K562 (cell line): Measurements from ENCODE around the gene A1BG. TPM values are rescaled to one million over a fixed set of nuclear protein-coding genes. Genes with fewer than 3 reads are reported as not detected.

ENCODE experiments used
- ATAC-seq: fragments of 200-7000 bp; cut with Tn5 transposase; 3 replicates; pipeline ENCODE4 v1.9.1; 2020; ENCODE audit warnings: moderate library complexity
- BruUV-seq: library from RNA; stranded (reverse); fragments of 400-500 nt; replicated peaks from 2 replicates; lab custom pipeline; 2021; lab: Mats Ljungman, UMichigan
- CTCF ChIA-PET: fragments of 300-600 bp; formaldehyde crosslinking; extraction: SDS; loops from one replicate; lab custom pipeline; 2021; ENCODE audit warnings: low intra/inter-chr PET ratio; lab: Yijun Ruan, JAX
- POLR2A ChIA-PET: fragments of 300-600, 350-650 bp; sonication (Branson Sonifier 250); formaldehyde crosslinking; extraction: SDS; loops from one replicate; lab custom pipeline; 2021; ENCODE audit warnings: antibody characterized with exemption, inconsistent platforms; lab: Yijun Ruan, JAX
- DNase-seq, 4 experiments: peaks; one replicate each; pipeline versions ENCODE4 v3.0.0 to v3.0.0-alpha.2; 2011 to 2018; ENCODE audit warnings: low spot score in 3 of 4, mixed read lengths in 3 of 4; ENCODE audit errors: extremely low read depth in 1 of 4
- FAIRE-seq: peaks from 2 replicates; lab custom pipeline; 2011; peaks lifted over from hg19 to GRCh38; lab: Jason Lieb, UNC
- H2AFZ ChIP-seq: 2 replicates; pipeline ENCODE4 v1.6.0; 2011; ENCODE audit warnings: low read depth, low read length, control low read depth, inconsistent platforms
- H3K27ac ChIP-seq: fragments of 200-600 bp; 3 replicates; pipeline ENCODE4 v1.8.0; 2011; ENCODE audit warnings: low read depth, mild to moderate bottlenecking, control low read depth, inconsistent platforms, low read length, moderate library complexity, mixed read lengths; ENCODE audit errors: extremely low read depth
- H3K27me3 ChIP-seq, 2 experiments: fragments of 300-600 bp in 1 of 2; 2 replicates in 1 of 2; 3 replicates in 1 of 2; pipeline versions ENCODE4 v1.6.0 to v1.8.0; 2011; ENCODE audit warnings: inconsistent platforms in 2 of 2, low read length in 2 of 2, mild to moderate bottlenecking in 1 of 2, mixed read lengths in 1 of 2, moderate library complexity in 1 of 2; ENCODE audit not compliant: control insufficient read depth in 2 of 2, insufficient read depth in 2 of 2
- H3K36me3 ChIP-seq: fragments of 300-600 bp; 3 replicates; pipeline ENCODE4 v1.8.0; 2011; ENCODE audit warnings: mild to moderate bottlenecking, low read length, inconsistent platforms; ENCODE audit not compliant: control insufficient read depth, insufficient read depth
- H3K4me1 ChIP-seq, 2 experiments: fragments of 200-600 bp in 1 of 2; replicated peaks in 1 of 2; 2 replicates in 1 of 2; 3 replicates in 1 of 2; pipeline versions ENCODE4 v1.5.1 to v1.8.0; 2011; ENCODE audit warnings: inconsistent platforms in 2 of 2, low read length in 2 of 2, mild to moderate bottlenecking in 1 of 2, mixed read lengths in 1 of 2, moderate library complexity in 1 of 2; ENCODE audit not compliant: control insufficient read depth in 2 of 2, insufficient read depth in 2 of 2
- H3K4me2 ChIP-seq: 2 replicates; pipeline ENCODE4 v1.6.1; 2011; ENCODE audit warnings: low read length, control low read depth, inconsistent platforms, mixed read lengths; ENCODE audit not compliant: insufficient read depth
- H3K4me3 ChIP-seq: fragments of 200-600 bp; sonication (generic), shearing (Covaris generic); 2 replicates; pipeline ENCODE4 v1.5.1; 2016; ENCODE audit warnings: control low read depth, inconsistent platforms
- H3K79me2 ChIP-seq: fragments of 200-600 bp; 3 replicates; pipeline ENCODE4 v1.8.0; 2011; ENCODE audit warnings: low read length, inconsistent platforms; ENCODE audit not compliant: control insufficient read depth, insufficient read depth
- H3K9ac ChIP-seq, 2 experiments: 2 replicates each; pipeline versions ENCODE4 v1.6.0 to v1.6.1; 2011; ENCODE audit warnings: low read depth in 2 of 2, low read length in 2 of 2, control low read depth in 1 of 2, inconsistent platforms in 1 of 2, mild to moderate bottlenecking in 1 of 2, mixed read lengths in 1 of 2; ENCODE audit not compliant: insufficient read depth in 1 of 2
- H3K9me1 ChIP-seq: one replicate; pipeline ENCODE4 v1.6.0; 2011; ENCODE audit warnings: inconsistent platforms, mild to moderate bottlenecking, low read length, moderate library complexity; ENCODE audit not compliant: control insufficient read depth, insufficient read depth
- H3K9me3 ChIP-seq: replicated peaks from 2 replicates; pipeline ENCODE4 v1.5.1; 2011; ENCODE audit warnings: low read depth, low read length, inconsistent platforms; ENCODE audit not compliant: control insufficient read depth, insufficient read depth
- H4K20me1 ChIP-seq: replicated peaks from 2 replicates; pipeline ENCODE4 v1.6.1; 2011; ENCODE audit warnings: low read length, inconsistent platforms, mixed read lengths; ENCODE audit not compliant: control insufficient read depth, insufficient read depth
- ASH1L ChIP-seq: fragments of 450-650 bp; IDR thresholded peaks from 2 replicates; pipeline ENCODE4 v1.6.1; 2018; ENCODE audit warnings: borderline replicate concordance, mild to moderate bottlenecking, low read depth; ENCODE audit not compliant: partially characterized antibody
- ATF7 ChIP-seq: fragments of 450-650 bp; IDR thresholded peaks from 2 replicates; pipeline ENCODE4 v1.7.1; 2014; ENCODE audit warnings: mild to moderate bottlenecking, moderate library complexity
- CBX2 ChIP-seq: fragments of 200-600 bp; sonication (generic); IDR thresholded peaks from one replicate; pipeline ENCODE4 v1.6.1; 2012; ENCODE audit warnings: mild to moderate bottlenecking, low read length, inconsistent platforms; ENCODE audit not compliant: insufficient read depth, poor library complexity, severe bottlenecking
- DACH1 ChIP-seq: fragments of 450-650 bp; IDR thresholded peaks from 2 replicates; pipeline ENCODE4 v1.6.1; 2018; ENCODE audit not compliant: partially characterized antibody
- MTA1 ChIP-seq: fragments of 450-650 bp; IDR thresholded peaks from 2 replicates; pipeline ENCODE4 v1.6.1; 2017; ENCODE audit warnings: borderline replicate concordance
- NFE2L1 ChIP-seq: fragments of 450-650 bp; IDR thresholded peaks from 2 replicates; pipeline ENCODE4 v1.6.1; 2016; ENCODE audit warnings: missing genetic modification characterization, low read depth, mild to moderate bottlenecking, missing compliant biosample characterization, moderate library complexity, borderline replicate concordance
- NFXL1 ChIP-seq: fragments of 450-650 bp; formaldehyde crosslinking; IDR thresholded peaks from 2 replicates; pipeline ENCODE4 v1.4.0; 2021; ENCODE audit warnings: mild to moderate bottlenecking
- NR2C1 ChIP-seq, 2 experiments: fragments of 450-650 bp; IDR thresholded peaks; 2 replicates each; pipeline ENCODE4 v1.6.1; 2017; ENCODE audit warnings: mild to moderate bottlenecking in 2 of 2, antibody characterized with exemption in 1 of 2, inconsistent platforms in 1 of 2, missing compliant biosample characterization in 1 of 2, missing genetic modification characterization in 1 of 2
- NRF1 ChIP-seq, 2 experiments: fragments of 450-650 bp; IDR thresholded peaks in 1 of 2; conservative IDR thresholded peaks in 1 of 2; 2 replicates each; pipeline ENCODE4 v1.6.1; 2014; ENCODE audit warnings: mild to moderate bottlenecking in 2 of 2
- PPARD ChIP-seq: fragments of 250-450 bp; sonication (Bioruptor Pico); IDR thresholded peaks from 2 replicates; pipeline ENCODE4 v1.8.0; 2022; ENCODE audit warnings: inconsistent platforms, mild to moderate bottlenecking, moderate library complexity
- RAD21 ChIP-seq, 2 experiments: fragments of 250-450 bp in 1 of 2; fragments of 450-650 bp in 1 of 2; sonication (Bioruptor Pico) in 1 of 2; formaldehyde crosslinking in 1 of 2; IDR thresholded peaks in 1 of 2; conservative IDR thresholded peaks in 1 of 2; 2 replicates each; pipeline versions ENCODE4 v1.4.0 to v1.8.0; 2020 to 2022; ENCODE audit warnings: mild to moderate bottlenecking in 2 of 2, moderate library complexity in 1 of 2
- RBM15 ChIP-seq: fragments of 200-400 bp; formaldehyde crosslinking; IDR thresholded peaks from 2 replicates; pipeline ENCODE4 v1.6.1; 2018; ENCODE audit warnings: mild to moderate bottlenecking, low read length, moderate library complexity; ENCODE audit not compliant: insufficient read depth
- RFX7 ChIP-seq: fragments of 250-450 bp; sonication (Bioruptor Pico); IDR thresholded peaks from 2 replicates; pipeline ENCODE4 v1.5.1; 2021; ENCODE audit warnings: mild to moderate bottlenecking
- SMAD2 ChIP-seq: fragments of 150-350 bp; IDR thresholded peaks from 2 replicates; pipeline ENCODE4 v1.6.1; 2014; ENCODE audit warnings: low read depth, mild to moderate bottlenecking, low read length
- TEAD1 ChIP-seq, 2 experiments: fragments of 450-650 bp in 1 of 2; sonication (generic) in 1 of 2; formaldehyde crosslinking; IDR thresholded peaks; 2 replicates each; pipeline versions ENCODE4 v1.4.0 to v1.8.0; 2020 to 2022; ENCODE audit warnings: mild to moderate bottlenecking in 2 of 2, missing genetic modification reagents in 1 of 2
- ZNF347 ChIP-seq: fragments of 450-650 bp; formaldehyde crosslinking; IDR thresholded peaks from 2 replicates; pipeline ENCODE4 v1.4.0; 2020; ENCODE audit warnings: low read depth, mild to moderate bottlenecking, moderate library complexity
- ZNF408 ChIP-seq: fragments of 250-450 bp; sonication (Bioruptor Pico); IDR thresholded peaks from 2 replicates; pipeline ENCODE4 v1.4.0; 2020; ENCODE audit warnings: low read depth, mild to moderate bottlenecking, moderate library complexity
- ZNF551 ChIP-seq: fragments of 250-450 bp; sonication (Bioruptor Pico); IDR thresholded peaks from 2 replicates; pipeline ENCODE4 v1.5.0; 2021; ENCODE audit warnings: mild to moderate bottlenecking, moderate library complexity
- WGBS: fragments of 100-300 bp; shearing (Covaris generic); methylation state at CpG from one replicate; pipeline ENCODE4 v1.1.6; 2016; ENCODE audit warnings: low coverage, mixed read lengths; ENCODE audit not compliant: insufficient coverage; ENCODE audit errors: missing lambda C conversion rate; 5-methylcytosine and 5-hydroxymethylcytosine counted together
- in situ Hi-C: fragments of 300-500 bp; cut with MboI; formaldehyde crosslinking; loops from 4 replicates; pipeline ENCODE4 v1.15.0; 2018; ENCODE audit warnings: inconsistent platforms, mixed read lengths
- intact Hi-C: fragments of 100-400 bp; cut with micrococcal nuclease; formaldehyde crosslinking; loops from 2 replicates; pipeline ENCODE4 v1.14.2; 2022
- polyA plus RNA-seq, 8 experiments: library from polyadenylated mRNA; depleted of rRNA in 4 of 8; stranded (reverse) in 5 of 8; unstranded in 3 of 8; fragments of >200 nt; fragmentation: Nextera tagmentation in 2 of 8; fragmentation: Illumina TruSeq in 1 of 8; extraction: Ambion mirVana in 2 of 8; extraction: Trizol in 1 of 8; gene quantifications; 2 replicates each; pipeline versions ENCODE4 v1.2.1 to v1.2.3, GENCODE V29; 2011 to 2014; ENCODE audit warnings: inconsistent platforms in 1 of 8, missing spikeins in 1 of 8
- total RNA-seq, 7 experiments: library from RNA; depleted of rRNA in 6 of 7; stranded (reverse); fragments of >200 nt in 6 of 7; fragmentation: Illumina TruSeq in 2 of 7; extraction: Trizol in 2 of 7; gene quantifications; 2 replicates each; pipeline versions ENCODE4 v1.2.1 to v1.2.3, GENCODE V29; 2011 to 2021; ENCODE audit warnings: low replicate concordance in 1 of 7
- TF ChIP-seq, protein P1 (sequence below), 2 experiments: IDR thresholded peaks; 2 replicates each; pipeline ENCODE4 v1.6.1; 2012; ENCODE audit warnings: improper control_type of control experiment in 2 of 2, low read depth in 2 of 2, low read length in 2 of 2, borderline replicate concordance in 1 of 2

Gene A1BG
- total and polyA plus RNA-seq, 9 of the 15 experiments (the other 6 are each of a cell fraction or from before 2014, with no cell fraction given): 0.10 to 19.8 (median 2.6) TPM

DNA sequence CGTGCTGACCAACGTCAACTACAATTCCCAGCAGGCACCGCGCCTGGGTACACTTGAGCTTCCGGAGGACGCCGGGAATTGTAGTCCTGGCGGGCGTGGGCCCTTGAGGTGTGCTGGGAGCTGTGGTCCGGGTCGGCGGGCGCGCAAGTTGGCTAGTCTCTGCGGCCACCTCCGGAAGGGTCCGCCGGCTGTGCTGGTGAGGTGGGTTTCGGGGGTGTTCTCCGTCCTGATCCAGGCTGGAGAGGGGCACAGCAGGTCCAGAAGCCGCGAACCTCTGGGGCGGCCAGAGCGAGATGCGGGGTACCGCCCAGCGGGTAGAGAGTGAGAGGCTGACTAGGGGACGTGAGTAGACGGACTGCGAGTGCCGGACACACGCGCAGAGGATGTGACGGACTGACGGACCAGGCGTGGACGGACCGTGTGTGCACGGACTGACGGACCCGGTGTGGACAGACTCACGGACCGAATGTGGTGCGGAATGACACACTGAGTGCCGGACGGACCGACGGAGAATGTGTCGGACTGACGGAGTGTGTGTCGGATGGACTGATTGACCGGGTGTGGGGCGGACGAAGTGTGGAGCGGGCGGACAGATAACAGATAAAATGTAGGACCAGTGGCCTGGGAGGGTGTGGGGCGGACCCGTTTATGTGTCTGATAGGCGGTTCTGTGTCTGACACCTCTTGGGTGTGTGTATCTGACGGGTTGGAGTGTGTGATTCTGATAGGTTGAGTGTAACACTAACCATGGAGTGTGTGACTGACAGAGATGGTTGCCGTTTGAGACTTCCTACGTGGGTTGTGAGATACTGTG is 26.2 kb downstream of the A1BG start, which contains the start of gene ZSCAN22:
Gene ZSCAN22 (plus strand): TSS at position 81 of the 813 bp plus-strand sequence. CDS start 7,809 bp downstream, outside the sequence.
- ChIA-PET POLR2A (interaction anchor here (0.6 to 2.2 kb wide), 10 partner anchors 10 to 232 kb away, joined by 3 to 15 read pairs (median 6); partner anchors contain the start of genes RPS5 and ZBTB45), CTCF (no interaction called here)
- Histone ChIP-seq H3K9me1 (peaks cover 2% of the 10 kb centered on the region), H3K4me1 (peaks cover 20 to 25% of the 10 kb centered on the region in 2 experiments; a peak in 4 of 5 replicates), H4K20me1 (peaks cover 4% of the 10 kb centered on the region; the same call in 1 of the 2 replicates), H3K9ac (peak within 1 kb of the TSS; percentile 92 to 96), H3K4me2 (peak within 1 kb of the TSS; percentile 100), H3K36me3 (no peaks in the 10 kb centered on the region; the same call in 2 of the 3 replicates), H3K9me3 (no peaks in the 10 kb centered on the region), H3K4me3 (peak within 1 kb of the TSS; percentile 98), H3K27ac (peak within 1 kb of the TSS; percentile 94), H3K79me2 (peaks cover 49% of the 10 kb centered on the region), H3K27me3 (no peaks in the 10 kb centered on the region), H2AFZ (peak within 1 kb of the TSS; percentile 99)
- BruUV-seq: TSS peak; percentile 59
- in situ Hi-C loops: no loop called here
- peak; percentile 89 to 98 (median 92) for DNase-seq
- peak; percentile 93 for FAIRE-seq
- WGBS: 2% methylated on average over 54 of the region's 62 CpGs
- peak; percentile 95 for ATAC-seq
- intact Hi-C loops: loop anchor here (1.0 to 5.0 kb wide), 7 partner anchors 22 to 192 kb away; partner anchors contain the start of genes ERVK3-1, ZBTB45, ZNF274 and ZNF446
- TF ChIP-seq, protein P1, sequence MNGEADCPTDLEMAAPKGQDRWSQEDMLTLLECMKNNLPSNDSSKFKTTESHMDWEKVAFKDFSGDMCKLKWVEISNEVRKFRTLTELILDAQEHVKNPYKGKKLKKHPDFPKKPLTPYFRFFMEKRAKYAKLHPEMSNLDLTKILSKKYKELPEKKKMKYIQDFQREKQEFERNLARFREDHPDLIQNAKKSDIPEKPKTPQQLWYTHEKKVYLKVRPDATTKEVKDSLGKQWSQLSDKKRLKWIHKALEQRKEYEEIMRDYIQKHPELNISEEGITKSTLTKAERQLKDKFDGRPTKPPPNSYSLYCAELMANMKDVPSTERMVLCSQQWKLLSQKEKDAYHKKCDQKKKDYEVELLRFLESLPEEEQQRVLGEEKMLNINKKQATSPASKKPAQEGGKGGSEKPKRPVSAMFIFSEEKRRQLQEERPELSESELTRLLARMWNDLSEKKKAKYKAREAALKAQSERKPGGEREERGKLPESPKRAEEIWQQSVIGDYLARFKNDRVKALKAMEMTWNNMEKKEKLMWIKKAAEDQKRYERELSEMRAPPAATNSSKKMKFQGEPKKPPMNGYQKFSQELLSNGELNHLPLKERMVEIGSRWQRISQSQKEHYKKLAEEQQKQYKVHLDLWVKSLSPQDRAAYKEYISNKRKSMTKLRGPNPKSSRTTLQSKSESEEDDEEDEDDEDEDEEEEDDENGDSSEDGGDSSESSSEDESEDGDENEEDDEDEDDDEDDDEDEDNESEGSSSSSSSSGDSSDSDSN (IDR thresholded peaks at IDR 0.05; ENCODE audit: borderline replicate concordance in 1 of 2, low read depth in 2 of 2, low read length in 2 of 2): peak; percentile 96 to 97
- no peak for TF ChIP-seq NFE2L1 (tag)
- TF ChIP-seq TEAD1 (CRISPR knock-in tag; IDR thresholded peaks at IDR 0.05): peak in 1 of 2 experiments; percentile 84; a peak in 1 of 4 replicates
- no peak for TF ChIP-seq CBX2
- TF ChIP-seq ZNF347 (CRISPR knock-in tag): no peak
- TF ChIP-seq ZNF551 (CRISPR knock-in tag): no peak
- TF ChIP-seq SMAD2: no peak
- peak; percentile 36 for TF ChIP-seq ASH1L
- no peak for TF ChIP-seq ZNF408 (CRISPR knock-in tag)
- no peak for TF ChIP-seq DACH1
- peak; percentile 72 to 81 for TF ChIP-seq NRF1 (conservative IDR thresholded peaks at IDR 0.05 in 1 of 2, IDR thresholded peaks at IDR 0.05 in 1 of 2)
- TF ChIP-seq NR2C1 (IDR thresholded peaks at IDR 0.05): peak; percentile 82
- TF ChIP-seq NR2C1 (tag; IDR thresholded peaks at IDR 0.05): peak; percentile 86
- no peak for TF ChIP-seq PPARD (CRISPR knock-in tag)
- TF ChIP-seq RBM15: no peak
- peak; percentile 90 for TF ChIP-seq MTA1
- no peak for TF ChIP-seq NFXL1 (CRISPR knock-in tag)
- peak; percentile 11 to 20; a peak in 1 of 4 replicates for TF ChIP-seq RAD21 (CRISPR knock-in tag; conservative IDR thresholded peaks at IDR 0.05 in 1 of 2, IDR thresholded peaks at IDR 0.05 in 1 of 2)
- peak; percentile 88 for TF ChIP-seq ATF7
- no peak for TF ChIP-seq RFX7 (CRISPR knock-in tag)
